HepG2 (cell line): Measurements from ENCODE around the gene SLC16A4. TPM values are rescaled to one million over a fixed set of nuclear protein-coding genes. Genes with fewer than 3 reads are reported as not detected.

Experiments
- ATAC-seq: fragments of 200-7000 bp; cut with Tn5 transposase; 3 replicates; pipeline ENCODE4 v1.9.1; 2020; ENCODE audit warnings: mild to moderate bottlenecking, moderate library complexity
- BruUV-seq: library from RNA; stranded (reverse); fragments of 400-500 nt; replicated peaks from 2 replicates; lab custom pipeline; 2021; lab: Mats Ljungman, UMichigan
- CTCF ChIA-PET: fragments of 300-600 bp; formaldehyde crosslinking; extraction: SDS; loops from one replicate; lab custom pipeline; 2021; ENCODE audit warnings: low total read pairs, inconsistent platforms, low intra/inter-chr PET ratio; lab: Yijun Ruan, JAX
- POLR2A ChIA-PET: fragments of 350-600 bp; sonication (Branson Sonifier 250); formaldehyde crosslinking; loops from one replicate; lab custom pipeline; 2020; ENCODE audit warnings: antibody characterized with exemption, inconsistent platforms; lab: Yijun Ruan, JAX
- DNase-seq: peaks from one replicate; pipeline ENCODE4 v3.0.0-alpha.2; 2015; ENCODE audit warnings: low spot score
- FAIRE-seq: peaks from 3 replicates; lab custom pipeline; 2011; peaks lifted over from hg19 to GRCh38; lab: Jason Lieb, UNC
- H2AFZ ChIP-seq: one replicate; pipeline ENCODE4 v1.6.1; 2011; ENCODE audit warnings: low read length, inconsistent platforms
- H3K27ac ChIP-seq: fragments of 300-600 bp; 3 replicates; pipeline ENCODE4 v1.8.0; 2011; ENCODE audit warnings: mixed run types, mild to moderate bottlenecking, mixed read lengths, low read length, inconsistent platforms; ENCODE audit not compliant: insufficient read depth; ENCODE audit errors: extremely low read length
- H3K27me3 ChIP-seq, 2 experiments: fragments of 200-600 bp in 1 of 2; 2 replicates in 1 of 2; 3 replicates in 1 of 2; pipeline versions ENCODE4 v1.6.0 to v1.8.0; 2011; ENCODE audit warnings: low read length in 2 of 2, mild to moderate bottlenecking in 2 of 2, moderate library complexity in 2 of 2, inconsistent platforms in 1 of 2; ENCODE audit not compliant: insufficient read depth in 2 of 2, control insufficient read depth in 1 of 2
- H3K36me3 ChIP-seq, 2 experiments: fragments of 200-600 bp in 1 of 2; replicated peaks in 1 of 2; 2 replicates in 1 of 2; 3 replicates in 1 of 2; pipeline versions ENCODE4 v1.5.1 to v1.8.0; 2011; ENCODE audit warnings: low read length in 2 of 2, inconsistent platforms in 1 of 2; ENCODE audit not compliant: insufficient read depth in 2 of 2, control insufficient read depth in 1 of 2
- H3K4me1 ChIP-seq: 2 replicates; pipeline ENCODE4 v1.5.1; 2012; ENCODE audit warnings: low read length, inconsistent platforms; ENCODE audit not compliant: insufficient read depth
- H3K4me2 ChIP-seq: 2 replicates; pipeline ENCODE4 v1.6.0; 2011; ENCODE audit warnings: low read depth, low read length, inconsistent platforms
- H3K4me3 ChIP-seq, 3 experiments: fragments of 200-600 bp in 1 of 3; sonication (generic), shearing (Covaris generic) in 1 of 3; replicated peaks in 1 of 3; 2 replicates each; pipeline ENCODE4 v1.5.1; 2011 to 2016; ENCODE audit warnings: low read length in 3 of 3, inconsistent platforms in 2 of 3, low read depth in 2 of 3, mild to moderate bottlenecking in 2 of 3, control low read depth in 1 of 3, mixed read lengths in 1 of 3; ENCODE audit not compliant: insufficient read depth in 1 of 3
- H3K79me2 ChIP-seq: one replicate; pipeline ENCODE4 v1.6.1; 2011; ENCODE audit warnings: low read length, inconsistent platforms; ENCODE audit not compliant: insufficient read depth
- H3K9ac ChIP-seq: 2 replicates; pipeline ENCODE4 v1.6.0; 2011; ENCODE audit warnings: mild to moderate bottlenecking, low read depth, low read length, inconsistent platforms; ENCODE audit not compliant: insufficient read depth
- H3K9me3 ChIP-seq: 2 replicates; pipeline ENCODE4 v1.5.1; 2012; ENCODE audit warnings: mild to moderate bottlenecking, low read length
- H4K20me1 ChIP-seq: 2 replicates; pipeline ENCODE4 v1.6.0; 2011; ENCODE audit warnings: inconsistent platforms, mild to moderate bottlenecking, low read length, moderate library complexity; ENCODE audit not compliant: insufficient read depth
- AKAP8 ChIP-seq: sonication (generic); formaldehyde crosslinking; IDR thresholded peaks from 2 replicates; pipeline ENCODE4 v1.5.1; 2020; ENCODE audit warnings: mild to moderate bottlenecking, missing genetic modification reagents
- CEBPB ChIP-seq: IDR thresholded peaks from 2 replicates; pipeline ENCODE4 v1.6.1; 2011; ENCODE audit warnings: low read depth, low read length, improper control_type of control experiment, borderline replicate concordance
- CEBPG ChIP-seq: IDR thresholded peaks from 2 replicates; pipeline ENCODE4 v1.6.1; 2016
- ETV6 ChIP-seq: sonication (generic); formaldehyde crosslinking; conservative IDR thresholded peaks from 2 replicates; pipeline ENCODE4 v1.4.0; 2020; ENCODE audit warnings: missing genetic modification reagents
- ONECUT2 ChIP-seq: sonication (generic); formaldehyde crosslinking; IDR thresholded peaks from 2 replicates; pipeline ENCODE4 v1.4.0; 2020; ENCODE audit warnings: missing genetic modification reagents
- ZFAT ChIP-seq: sonication (generic); formaldehyde crosslinking; conservative IDR thresholded peaks from 2 replicates; pipeline ENCODE4 v1.8.1; 2023; ENCODE audit warnings: missing genetic modification reagents, inconsistent platforms
- ZNF326 ChIP-seq: sonication (generic); formaldehyde crosslinking; IDR thresholded peaks from 2 replicates; pipeline ENCODE4 v1.4.0; 2020; ENCODE audit warnings: missing genetic modification reagents, borderline replicate concordance
- WGBS: methylation state at CpG from one replicate; pipeline ENCODE4 v1.1.6; 2017; ENCODE audit warnings: low lambda C conversion rate; 5-methylcytosine and 5-hydroxymethylcytosine counted together
- in situ Hi-C: cut with HindIII; loops from 2 replicates; pipeline ENCODE4 v1.10.0; 2017; ENCODE audit warnings: low pct_unique_long_range_greater_than_20kb; ENCODE audit not compliant: extremely low pct_ligation_motif_present
- intact Hi-C: fragments of 100-400 bp; cut with micrococcal nuclease; formaldehyde crosslinking; loops from one replicate; pipeline ENCODE4 v1.10.0; 2022; ENCODE audit not compliant: unreplicated experiment
- polyA plus RNA-seq, 8 experiments: library from polyadenylated mRNA; depleted of rRNA in 3 of 8; stranded (reverse) in 7 of 8; unstranded in 1 of 8; fragments of >200 nt; fragmentation: Illumina TruSeq in 4 of 8; extraction: Trizol in 4 of 8; gene quantifications; 2 replicates each; pipeline versions ENCODE4 v1.2.1 to v1.2.3, GENCODE V29; 2011 to 2016; ENCODE audit warnings: low read depth in 4 of 8, missing spikeins in 1 of 8, mixed read lengths in 1 of 8; ENCODE audit not compliant: insufficient read depth in 1 of 8
- total RNA-seq, 5 experiments: library from RNA; depleted of rRNA; stranded (reverse); fragments of >200 nt; fragmentation: Illumina TruSeq; extraction: Trizol; gene quantifications; 2 replicates each; pipeline ENCODE4 v1.2.3, GENCODE V29; 2016; ENCODE audit warnings: low read depth in 1 of 5
- TF ChIP-seq, protein P1 (sequence below): sonication (generic); formaldehyde crosslinking; IDR thresholded peaks from 2 replicates; pipeline ENCODE4 v1.4.0; 2020; ENCODE audit warnings: missing genetic modification reagents

Gene SLC16A4
- total and polyA plus RNA-seq, 2 of the 13 experiments (the other 11 are each of a cell fraction or from before 2014, with no cell fraction given): 1.1 to 1.5 TPM

DNA sequence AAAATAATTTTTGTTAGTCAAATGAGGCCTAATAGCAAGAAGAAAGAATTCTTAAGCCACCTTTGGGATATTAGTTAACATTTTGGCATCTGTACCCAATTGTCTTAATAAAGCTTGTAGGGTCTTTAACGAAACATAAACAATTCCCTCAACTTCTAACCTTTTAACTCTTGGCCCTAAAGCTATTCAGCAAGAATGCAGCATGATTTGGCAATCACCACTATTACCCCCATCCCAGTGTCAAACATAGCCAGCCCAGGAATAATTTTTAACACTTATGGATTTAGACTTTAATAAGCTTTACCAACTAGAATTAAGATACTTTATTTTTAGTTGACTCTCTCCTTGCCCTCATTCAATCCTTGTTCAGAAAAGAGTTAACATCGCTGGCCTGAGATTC lies 2.5 kb upstream of the SLC16A4 start:
- in situ Hi-C loops: no loop called here
- ChIA-PET CTCF (no interaction called here), POLR2A (interaction anchor here (1.0 to 1.4 kb wide), 4 partner anchors 12 to 73 kb away, joined by 3 to 4 read pairs (median 3); no protein-coding TSS in a partner anchor)
- Histone ChIP-seq H3K36me3 (peaks cover 0 to 11% of the 10 kb centered on the region in 2 experiments; a peak in 1 of 5 replicates), H3K4me3 (no peak overlapping the region), H2AFZ (no peak overlapping the region), H3K9me3 (no peaks in the 10 kb centered on the region), H3K27ac (peak overlapping the region; percentile 10), H3K9ac (no peak overlapping the region), H3K4me1 (peaks cover 39% of the 10 kb centered on the region), H3K4me2 (no peak overlapping the region), H4K20me1 (no peaks in the 10 kb centered on the region), H3K79me2 (no peaks in the 10 kb centered on the region), H3K27me3 (no peaks in the 10 kb centered on the region)
- FAIRE-seq (no peak), ATAC-seq (no peak), DNase-seq (no peak)
- WGBS: 69% methylated on average over 2 of the region's 2 CpGs
- BruUV-seq: no TSS peak
- intact Hi-C loops: loop anchor here (5.0 kb wide), 2 partner anchors 41 to 56 kb away; partner anchors contain the start of gene RBM15
- TF ChIP-seq CEBPG (CRISPR knock-in tag): 0 out of 2 replicates have a peak, but pooled peaks have one; percentile 12
- TF ChIP-seq ONECUT2 (CRISPR knock-in tag): no peak
- TF ChIP-seq CEBPB: peak; percentile 45; the same call in 1 of the 2 replicates

DNA sequence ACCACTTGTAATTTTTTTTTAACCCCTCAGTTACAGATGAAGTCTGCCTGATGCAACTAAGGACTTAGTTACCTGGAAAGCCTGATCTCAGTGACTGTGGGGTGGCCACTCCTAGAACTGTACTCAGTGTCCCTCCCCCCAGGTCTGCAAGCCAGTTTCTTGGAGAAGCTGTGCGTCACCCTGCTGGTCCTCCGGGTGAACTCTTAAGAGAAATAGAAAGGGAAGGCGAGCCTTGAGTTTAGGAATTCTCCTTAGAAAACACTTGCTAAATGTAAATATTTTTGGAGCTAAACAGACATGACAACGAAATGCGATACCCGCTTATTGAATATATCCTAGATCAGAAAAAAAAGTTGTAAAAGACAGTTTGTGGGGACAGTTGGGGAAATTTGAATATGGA lies 730 bp downstream of the SLC16A4 start:
- no peak overlapping the region for H2AFZ ChIP-seq
- DNase-seq (no peak), ATAC-seq (no peak), FAIRE-seq (no peak)
- no peaks in the 10 kb centered on the region for H3K9me3 ChIP-seq
- peaks cover 0 to 7% of the 10 kb centered on the region in 2 experiments; a peak in 1 of 5 replicates for H3K36me3 ChIP-seq
- H4K20me1 ChIP-seq: no peaks in the 10 kb centered on the region
- H3K27me3 ChIP-seq: no peaks in the 10 kb centered on the region
- no peaks in the 10 kb centered on the region for H3K79me2 ChIP-seq
- intact Hi-C loops (loop anchor here (5.0 kb wide), 2 partner anchors 38 to 53 kb away; partner anchors contain the start of gene RBM15), in situ Hi-C loops (no loop called here)
- TF ChIP-seq ETV6 (CRISPR knock-in tag) (no peak), AKAP8 (CRISPR knock-in tag) (no peak), ZNF326 (CRISPR knock-in tag) (no peak), ZFAT (CRISPR knock-in tag) (no peak)
- TF ChIP-seq, protein P1, sequence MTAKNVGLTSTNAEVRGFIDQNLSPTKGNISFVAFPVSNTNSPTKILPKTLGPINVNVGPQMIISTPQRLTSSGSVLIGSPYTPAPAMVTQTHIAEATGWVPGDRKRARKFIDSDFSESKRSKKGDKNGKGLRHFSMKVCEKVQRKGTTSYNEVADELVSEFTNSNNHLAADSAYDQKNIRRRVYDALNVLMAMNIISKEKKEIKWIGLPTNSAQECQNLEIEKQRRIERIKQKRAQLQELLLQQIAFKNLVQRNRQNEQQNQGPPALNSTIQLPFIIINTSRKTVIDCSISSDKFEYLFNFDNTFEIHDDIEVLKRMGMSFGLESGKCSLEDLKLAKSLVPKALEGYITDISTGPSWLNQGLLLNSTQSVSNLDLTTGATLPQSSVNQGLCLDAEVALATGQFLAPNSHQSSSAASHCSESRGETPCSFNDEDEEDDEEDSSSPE (CRISPR knock-in tag): no peak
- peak overlapping the region; percentile 50; the same call in 1 of the 2 replicates for H3K4me2 ChIP-seq
- H3K27ac ChIP-seq: no peak overlapping the region
- H3K4me1 ChIP-seq: peaks cover 39% of the 10 kb centered on the region
- H3K9ac ChIP-seq: no peak overlapping the region
- no TSS peak for BruUV-seq
- no peak overlapping the region for H3K4me3 ChIP-seq
- CTCF ChIA-PET: no interaction called here
- POLR2A ChIA-PET: no interaction called here
- WGBS: 92% methylated on average over 6 of the region's 6 CpGs
